PC-9 (cell line): ENCODE results near the gene NFIA.

Experiments
- EZH2 ChIP-seq: fragments of 200-600 bp; sonication (generic); IDR thresholded peaks from 2 replicates; pipeline ENCODE4 v1.8.0; 2017; ENCODE audit warnings: antibody characterized with exemption, low read depth
- TF ChIP-seq, protein P1 (sequence below): fragments of 200-600 bp; sonication (generic); conservative IDR thresholded peaks from 2 replicates; pipeline ENCODE4 v1.6.1; 2017; ENCODE audit warnings: mixed run types, antibody characterized with exemption, mild to moderate bottlenecking, moderate library complexity

- TF ChIP-seq, protein P1, sequence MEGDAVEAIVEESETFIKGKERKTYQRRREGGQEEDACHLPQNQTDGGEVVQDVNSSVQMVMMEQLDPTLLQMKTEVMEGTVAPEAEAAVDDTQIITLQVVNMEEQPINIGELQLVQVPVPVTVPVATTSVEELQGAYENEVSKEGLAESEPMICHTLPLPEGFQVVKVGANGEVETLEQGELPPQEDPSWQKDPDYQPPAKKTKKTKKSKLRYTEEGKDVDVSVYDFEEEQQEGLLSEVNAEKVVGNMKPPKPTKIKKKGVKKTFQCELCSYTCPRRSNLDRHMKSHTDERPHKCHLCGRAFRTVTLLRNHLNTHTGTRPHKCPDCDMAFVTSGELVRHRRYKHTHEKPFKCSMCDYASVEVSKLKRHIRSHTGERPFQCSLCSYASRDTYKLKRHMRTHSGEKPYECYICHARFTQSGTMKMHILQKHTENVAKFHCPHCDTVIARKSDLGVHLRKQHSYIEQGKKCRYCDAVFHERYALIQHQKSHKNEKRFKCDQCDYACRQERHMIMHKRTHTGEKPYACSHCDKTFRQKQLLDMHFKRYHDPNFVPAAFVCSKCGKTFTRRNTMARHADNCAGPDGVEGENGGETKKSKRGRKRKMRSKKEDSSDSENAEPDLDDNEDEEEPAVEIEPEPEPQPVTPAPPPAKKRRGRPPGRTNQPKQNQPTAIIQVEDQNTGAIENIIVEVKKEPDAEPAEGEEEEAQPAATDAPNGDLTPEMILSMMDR, result peak; percentile 77
- no peak for TF ChIP-seq EZH2
Measured at GRCh38 chr1:61337981-61338848, 255.9 kb downstream of the NFIA start.
